PFSK-1 (cell line): ENCODE data around the gene CRTAC1.

ENCODE experiments used
- FOXP2 ChIP-seq: optimal IDR thresholded peaks from 2 replicates; pipeline ENCODE3; 2011; ENCODE audit warnings: borderline replicate concordance, control low read depth, inconsistent platforms; ENCODE audit not compliant: insufficient read depth; ENCODE audit errors: extremely low read length, extremely low read depth
- POLR2AphosphoS5 ChIP-seq: IDR thresholded peaks from 2 replicates; pipeline ENCODE4 v1.6.1; 2012; ENCODE audit warnings: low read depth, mild to moderate bottlenecking, control low read depth, low read length, moderate library complexity
- REST ChIP-seq, 2 experiments: IDR thresholded peaks; 2 replicates each; pipeline versions ENCODE4 v1.6.1 to v1.8.0; 2011 to 2012; ENCODE audit warnings: low read depth in 2 of 2, low read length in 2 of 2, control low read depth in 1 of 2, inconsistent platforms in 1 of 2, mild to moderate bottlenecking in 1 of 2, moderate library complexity in 1 of 2; ENCODE audit not compliant: insufficient read depth in 1 of 2
- SIN3A ChIP-seq: IDR thresholded peaks from 2 replicates; pipeline ENCODE4 v1.6.1; 2012; ENCODE audit warnings: mild to moderate bottlenecking, low read length, moderate library complexity, borderline replicate concordance; ENCODE audit not compliant: insufficient read depth
- TAF1 ChIP-seq: IDR thresholded peaks from 2 replicates; pipeline ENCODE4 v1.6.1; 2012; ENCODE audit warnings: low read length, control low read depth, borderline replicate concordance; ENCODE audit not compliant: insufficient read depth

Gene CRTAC1

GRCh38 chr10:97969538-97970079 lies 60.8 kb downstream of the CRTAC1 start:
- no peak for TF ChIP-seq TAF1

- TF ChIP-seq FOXP2 (no peak), REST (IDR thresholded peaks at IDR 0.05; ENCODE audit: insufficient read depth in 1 of 2, low read depth in 2 of 2, low read length in 2 of 2) (no peak), SIN3A (no peak)
Observed at GRCh38 chr10:97964748-97965147, 65.7 kb downstream of the CRTAC1 start.

GRCh38 chr10:97961945-97962344 lies 68.5 kb downstream of the CRTAC1 start:
- TF ChIP-seq FOXP2: no peak
- no peak for TF ChIP-seq REST (IDR thresholded peaks at IDR 0.05; ENCODE audit: insufficient read depth in 1 of 2, low read depth in 2 of 2, low read length in 2 of 2)
- TF ChIP-seq SIN3A: no peak
- no peak for TF ChIP-seq POLR2AphosphoS5
- TF ChIP-seq TAF1: no peak

- TF ChIP-seq POLR2AphosphoS5 (no peak), REST (IDR thresholded peaks at IDR 0.05; ENCODE audit: insufficient read depth in 1 of 2, low read depth in 2 of 2, low read length in 2 of 2) (peak; percentile 63 to 90; a peak in 3 of 4 replicates), FOXP2 (no peak)
Observed at GRCh38 chr10:97960269-97961056, 70.0 kb downstream of the CRTAC1 start.

- TF ChIP-seq REST (IDR thresholded peaks at IDR 0.05; ENCODE audit: insufficient read depth in 1 of 2, low read depth in 2 of 2, low read length in 2 of 2): no peak
- no peak for TF ChIP-seq TAF1
- TF ChIP-seq FOXP2: no peak
- no peak for TF ChIP-seq POLR2AphosphoS5
- TF ChIP-seq SIN3A: no peak
Observed at GRCh38 chr10:97949462-97949861, 81.0 kb downstream of the CRTAC1 start.
